ENCODE results near the gene TGM1. TPM values are rescaled to one million over a fixed set of nuclear protein-coding genes. Genes with fewer than 3 reads are reported as not detected.

The TGM1 gene
- total and polyA plus RNA-seq, 2 experiments from 2014 or later: 0.31 to 0.63 TPM

GRCh38 chr14:24296341-24297157 is 33.6 kb upstream of the TGM1 start:
- DNase-seq (ENCODE audit: low spot score) (peak; percentile 84), ATAC-seq (peak; percentile 63)
- peak; percentile 79 to 86 for TF ChIP-seq CTCF (conservative IDR thresholded peaks at IDR 0.05; ENCODE audit: low read depth in 2 of 2)
- no peak for TF ChIP-seq EZH2 (IDR thresholded peaks at IDR 0.05; ENCODE audit: low read depth, unreplicated experiment)
- no peak for TF ChIP-seq ZNF331 (CRISPR knock-in tag; IDR thresholded peaks at IDR 0.05; ENCODE audit: low read depth)
- TF ChIP-seq EZH2phosphoT487 (IDR thresholded peaks at IDR 0.05; ENCODE audit: unreplicated experiment): no peak
- TF ChIP-seq ETS1 (IDR thresholded peaks at IDR 0.05): no peak
- TF ChIP-seq ZNF462 (CRISPR knock-in tag; IDR thresholded peaks at IDR 0.05): no peak
- no peak for TF ChIP-seq POLR2AphosphoS5 (IDR thresholded peaks at IDR 0.05; ENCODE audit: low read depth)
- Histone ChIP-seq H3K27me3 (ENCODE audit: insufficient read depth) (no peaks in the 10 kb centered on the region), H3F3A (replicated peaks; ENCODE audit: low read depth) (peaks cover 7% of the 10 kb centered on the region), H3K79me2 (replicated peaks; ENCODE audit: insufficient read depth) (peaks cover 13% of the 10 kb centered on the region), H4K20me1 (replicated peaks; ENCODE audit: insufficient read depth) (peaks cover 12% of the 10 kb centered on the region; the same call in 1 of the 2 replicates), H3K4me2 (no peak overlapping the region), H3K27ac (ENCODE audit: low read depth) (no peak overlapping the region), H3K36me3 (ENCODE audit: insufficient read depth) (no peaks in the 10 kb centered on the region; the same call in 1 of the 2 replicates), H3K4me1 (ENCODE audit: insufficient read depth) (peaks cover 16% of the 10 kb centered on the region; the same call in 1 of the 2 replicates), H3K9me2 (ENCODE audit: insufficient read depth) (no peaks in the 10 kb centered on the region), H3K4me3 (no peak overlapping the region), H2AFZ (no peak overlapping the region)
- Mint-ChIP-seq H3K27me3 (ENCODE audit: insufficient read depth, low read depth, poor library complexity) (peaks cover 13% of the 10 kb centered on the region), H3K9me3 (peaks cover 2% of the 10 kb centered on the region; the same call in 1 of the 3 replicates), H3K36me3 (ENCODE audit: low read depth) (peaks cover 9% of the 10 kb centered on the region; the same call in 2 of the 3 replicates), H3K27ac (peak overlapping the region; percentile 26; the same call in 1 of the 2 replicates), H3K4me3 (no peak overlapping the region; the same call in 2 of the 3 replicates), H3K4me1 (peaks cover 21% of the 10 kb centered on the region)
